Activated CD8-positive, alpha-beta memory T cell treated with anti-CD3 and anti-CD28 coated beads for 36 hours (primary cell): ENCODE measurements around the gene DDX46. TPM values are rescaled to one million over a fixed set of nuclear protein-coding genes. Genes with fewer than 3 reads are reported as not detected.
"Not testable (repeated sequence)": the region's sequence is repeated elsewhere in the genome, so short reads cannot be mapped to it uniquely, and the experiment has no call there.

ENCODE experiments used
- CTCF ChIA-PET: fragments of 350-600 bp; sonication (Branson Sonifier 250); formaldehyde crosslinking; loops from one replicate; lab custom pipeline; 2021; ENCODE audit warnings: antibody characterized with exemption; lab: Charles Lee
- POLR2A ChIA-PET: fragments of 350-600 bp; sonication (Branson Sonifier 250); formaldehyde crosslinking; loops from one replicate; lab custom pipeline; 2021; ENCODE audit warnings: antibody characterized with exemption; lab: Charles Lee
- total RNA-seq, 2 experiments: library from RNA; stranded (reverse); gene quantifications; one replicate each; pipeline ENCODE4 v1.2.3, GENCODE V29; 2021

The DDX46 gene
- total RNA-seq, result 10 to 100 TPM; 80.4 to 81.7 TPM

DNA sequence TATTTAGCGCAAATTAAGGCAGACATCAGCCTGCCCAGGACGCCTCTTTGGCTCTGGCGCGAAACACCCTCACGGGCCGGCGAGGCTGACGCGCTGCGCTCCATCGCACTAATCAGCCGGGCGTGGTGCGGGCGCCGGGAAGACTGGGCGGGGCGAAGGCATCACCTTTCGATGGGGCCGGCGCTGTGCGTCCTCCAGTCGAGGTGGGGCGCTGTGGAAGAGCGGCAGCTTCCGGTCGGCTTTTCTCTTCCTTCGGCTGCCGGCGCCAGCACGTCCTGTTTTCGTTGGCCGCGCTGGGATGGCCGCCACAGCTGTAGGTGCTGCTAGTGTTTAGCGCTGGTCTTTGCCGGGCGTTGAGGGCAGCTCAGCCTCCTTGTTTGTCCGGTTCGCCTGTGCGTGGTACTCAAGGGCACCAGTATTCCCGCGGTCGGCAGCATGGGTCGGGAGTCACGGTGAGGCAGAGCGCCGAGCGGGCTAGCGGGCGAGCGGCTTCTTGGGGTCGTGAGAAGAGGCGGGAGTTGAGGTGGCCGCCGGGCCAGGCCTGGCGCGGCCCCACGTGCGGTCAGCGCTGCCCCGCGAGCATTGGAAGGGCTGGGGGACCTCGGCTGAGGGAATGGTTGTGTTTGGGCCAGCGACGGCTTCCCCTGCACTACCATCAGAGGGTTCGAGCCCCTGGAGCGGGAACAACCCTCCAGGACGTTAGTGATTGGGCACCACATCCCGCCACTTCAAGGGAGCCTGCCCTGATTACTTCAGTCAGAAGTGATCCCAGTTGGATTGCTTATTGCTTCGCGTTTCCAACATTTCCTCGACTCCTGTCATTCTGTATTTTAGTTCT, at the start of gene DDX46:
DDX46 (plus strand) TSS at position 276 of the 838 bp plus-strand sequence; CDS start at position 436, 160 bp downstream.
- ChIA-PET POLR2A (interaction anchor here (0.6 to 3.0 kb wide), 4 partner anchors 19 to 1796 kb away, joined by 4 to 18 read pairs (median 6); partner anchors contain the start of genes CAMLG, PCBD2 and TXNDC15), CTCF (interaction anchor here (1.3 to 4.0 kb wide), 4 partner anchors 20 to 146 kb away, joined by 4 to 20 read pairs (median 6); partner anchors contain the start of genes CAMLG and PCBD2)

DNA sequence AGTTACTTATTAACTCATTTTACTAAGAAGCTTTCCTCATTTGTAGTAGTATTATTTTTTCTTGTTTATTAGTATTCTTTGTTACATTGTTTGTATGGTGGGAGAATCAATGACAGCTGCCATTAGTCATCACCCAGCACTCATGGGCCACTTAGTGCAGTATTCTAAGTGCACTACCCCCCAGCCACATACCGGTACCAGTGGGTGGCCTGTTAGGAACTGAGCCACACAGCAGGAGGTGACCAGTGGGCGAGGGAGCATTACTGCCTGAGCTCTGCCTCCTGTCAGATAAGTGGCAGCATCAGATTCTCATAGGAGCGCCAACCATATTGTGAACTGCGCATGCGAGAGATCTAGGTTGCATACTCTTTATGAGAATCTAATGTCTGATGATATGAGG, 44.5 kb upstream of the DDX46 start:
- ChIA-PET CTCF (interaction anchor here (0.6 to 0.8 kb wide), 2 partner anchors 24 to 530 kb away, joined by 3 read pairs; no protein-coding TSS in a partner anchor), POLR2A (no interaction called here)

GRCh38 chr5:134714541-134714940, 44.0 kb upstream of the DDX46 start:
- POLR2A ChIA-PET, result no interaction called here
- CTCF ChIA-PET, result interaction anchor here (0.8 kb wide), 1 partner anchor 531 kb away, joined by 3 read pairs; no protein-coding TSS in a partner anchor

- POLR2A ChIA-PET, CTCF ChIA-PET: not testable (repeated sequence)
Observed at GRCh38 chr5:134715466-134715865, 43.1 kb upstream of the DDX46 start.

- POLR2A ChIA-PET, result no interaction called here
Observed at GRCh38 chr5:134724872-134725271, 33.7 kb upstream of the DDX46 start.

GRCh38 chr5:134732819-134733218, 25.8 kb upstream of the DDX46 start:
- ChIA-PET CTCF (interaction anchor here (0.6 kb wide), 1 partner anchor 34 kb away, joined by 3 read pairs; no protein-coding TSS in a partner anchor), POLR2A (no interaction called here)

More at GRCh38 chr5:134724872-134725271, 33.7 kb upstream of the DDX46 start:
- CTCF ChIA-PET, result interaction anchor here (1.6 kb wide), 1 partner anchor 13 kb away, joined by 4 read pairs; the partner anchor contains the start of gene CAMLG

- ChIA-PET CTCF (interaction anchor here (0.8 to 1.4 kb wide), 3 partner anchors 22 to 171 kb away, joined by 3 to 5 read pairs (median 3); partner anchors contain the start of gene PCBD2), POLR2A (interaction anchor here (0.5 kb wide), 1 partner anchor 13 kb away, joined by 5 read pairs; no protein-coding TSS in a partner anchor)
Observed at GRCh38 chr5:134735243-134735642, 23.3 kb upstream of the DDX46 start.

DNA sequence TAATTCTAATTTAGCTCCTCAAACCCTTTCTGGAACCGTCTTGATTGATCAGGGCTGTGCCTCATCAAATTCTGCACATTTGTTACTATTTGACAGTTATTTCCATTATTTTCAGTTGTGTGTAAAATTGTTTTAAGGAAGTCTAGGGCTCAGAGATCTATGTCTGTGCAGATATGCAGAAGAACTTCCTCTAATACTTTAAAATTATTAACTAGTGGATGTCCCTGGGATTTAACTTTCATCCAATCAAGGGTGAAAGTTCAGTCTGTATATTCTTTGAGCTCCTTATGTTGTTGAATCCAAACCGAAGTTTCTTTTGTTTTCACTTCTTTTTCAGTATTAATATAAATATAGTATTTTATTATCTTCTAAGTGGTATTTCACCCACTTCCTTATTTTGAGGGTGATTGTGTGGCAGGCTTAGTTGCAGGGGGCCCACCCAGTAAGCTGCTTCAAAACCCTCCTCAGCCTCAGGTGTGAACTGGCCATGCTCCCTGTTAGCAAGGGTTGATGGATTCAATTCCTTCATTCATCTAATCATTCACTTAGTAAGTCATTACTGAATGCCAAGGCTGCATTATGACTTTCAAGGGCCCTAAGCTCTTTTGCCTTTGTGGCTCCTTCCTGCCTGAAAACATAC, 22.3 kb upstream of the DDX46 start:
- ChIA-PET POLR2A (no interaction called here), CTCF (interaction anchor here (0.8 to 1.4 kb wide), 2 partner anchors 23 to 168 kb away, joined by 3 to 5 read pairs; partner anchors contain the start of gene PCBD2)

DNA sequence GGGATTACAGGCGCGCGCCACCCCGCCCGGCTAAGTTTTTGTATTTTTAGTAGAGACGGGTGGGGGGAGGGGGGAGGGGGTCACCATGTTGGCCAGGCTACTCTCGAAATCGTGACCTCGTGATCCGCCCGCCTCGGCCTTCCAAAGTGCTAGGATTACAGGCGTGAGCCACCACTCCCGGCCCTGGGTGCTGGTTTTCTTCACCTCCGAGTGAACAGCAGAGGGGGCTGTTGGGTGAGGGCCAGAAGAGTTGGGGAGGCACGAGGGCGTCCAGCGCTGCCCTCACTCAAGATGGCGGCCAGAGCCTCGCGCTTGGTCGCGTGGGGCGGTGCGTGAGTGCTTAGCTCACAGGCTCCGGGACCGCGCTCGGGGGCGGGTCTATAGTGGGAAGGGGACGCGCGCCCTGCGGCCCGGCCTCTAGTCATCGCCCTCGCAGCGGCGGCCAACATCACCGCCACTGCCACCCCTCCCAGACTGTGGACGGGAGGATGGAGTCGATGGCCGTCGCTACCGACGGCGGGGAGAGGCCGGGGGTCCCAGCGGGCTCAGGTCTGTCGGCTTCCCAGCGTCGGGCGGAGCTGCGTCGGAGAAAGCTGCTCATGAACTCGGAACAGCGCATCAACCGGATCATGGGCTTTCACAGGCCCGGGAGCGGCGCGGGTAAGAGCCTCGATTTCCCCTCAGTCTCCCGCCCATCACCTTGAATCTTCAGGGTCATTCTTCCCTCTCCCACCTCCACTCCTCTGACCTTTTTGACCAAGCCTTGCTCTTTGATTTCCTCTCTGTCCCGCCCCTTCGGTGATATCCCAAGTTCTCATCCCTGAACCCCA, 20.2 kb upstream of the DDX46 start, which contains the start of gene CAMLG:
CAMLG (plus strand) TSS at position 416 of the 830 bp plus-strand sequence; CDS start at position 489, 73 bp downstream.
- POLR2A ChIA-PET, result interaction anchor here (0.7 to 3.0 kb wide), 8 partner anchors 19 to 516 kb away, joined by 3 to 18 read pairs (median 7); partner anchors contain the start of genes C5orf24, DDX46, PCBD2 and TXNDC15
- CTCF ChIA-PET, result interaction anchor here (0.5 to 3.0 kb wide), 14 partner anchors 9 to 621 kb away, joined by 3 to 20 read pairs (median 3); partner anchors contain the start of genes DDX46, PCBD2, SAR1B and SEC24A

DNA sequence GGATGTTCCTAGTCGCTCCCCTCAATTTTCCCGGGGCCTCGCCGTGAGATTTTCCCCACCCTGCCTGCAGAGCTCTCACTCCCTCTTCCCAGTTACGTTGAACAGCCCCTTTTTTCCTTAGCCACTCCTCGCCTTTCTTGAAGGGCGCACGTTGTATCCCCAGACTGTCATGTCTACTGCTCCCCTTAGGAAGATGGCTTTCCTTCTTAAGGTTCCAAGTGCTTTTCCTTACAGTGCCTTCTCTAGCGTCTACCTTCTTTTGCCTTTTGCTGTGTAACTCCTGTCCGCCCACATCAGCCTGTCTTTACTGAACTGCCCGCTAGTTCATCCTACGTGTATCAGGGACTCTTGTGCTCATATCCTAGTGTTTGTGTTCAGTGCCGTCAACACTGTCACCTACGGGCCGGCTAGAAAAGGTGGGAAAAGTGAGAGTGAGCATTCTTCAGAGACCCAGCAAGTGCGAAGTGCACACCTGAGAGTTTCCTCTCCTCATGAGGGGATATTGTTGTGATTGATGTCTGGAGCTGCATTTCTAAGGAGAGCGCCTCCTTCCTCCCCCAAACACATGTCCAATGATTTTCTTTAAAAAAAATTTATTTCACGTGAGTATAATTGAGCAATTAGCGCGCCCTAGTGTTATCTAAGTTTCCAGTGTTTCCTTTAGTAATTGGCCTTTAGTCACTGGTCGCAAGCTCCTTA, 19.5 kb upstream of the DDX46 start:
- CTCF ChIA-PET, result interaction anchor here (0.5 to 3.0 kb wide), 12 partner anchors 9 to 166 kb away, joined by 3 to 20 read pairs (median 4); partner anchors contain the start of genes DDX46, PCBD2, SAR1B and SEC24A
- POLR2A ChIA-PET, result interaction anchor here (1.0 to 3.0 kb wide), 7 partner anchors 18 to 517 kb away, joined by 3 to 18 read pairs (median 9); partner anchors contain the start of genes C5orf24, DDX46, PCBD2 and TXNDC15

- POLR2A ChIA-PET, result no interaction called here
- CTCF ChIA-PET, result no interaction called here
Observed at GRCh38 chr5:134741052-134741451, 17.5 kb upstream of the DDX46 start.

GRCh38 chr5:134742134-134742533, 16.4 kb upstream of the DDX46 start:
- ChIA-PET CTCF (no interaction called here), POLR2A (no interaction called here)

- POLR2A ChIA-PET, result no interaction called here
- CTCF ChIA-PET, result interaction anchor here (1.4 kb wide), 1 partner anchor 155 kb away, joined by 8 read pairs; the partner anchor contains the start of gene PCBD2
Observed at GRCh38 chr5:134749415-134749814, 9.2 kb upstream of the DDX46 start.

DNA sequence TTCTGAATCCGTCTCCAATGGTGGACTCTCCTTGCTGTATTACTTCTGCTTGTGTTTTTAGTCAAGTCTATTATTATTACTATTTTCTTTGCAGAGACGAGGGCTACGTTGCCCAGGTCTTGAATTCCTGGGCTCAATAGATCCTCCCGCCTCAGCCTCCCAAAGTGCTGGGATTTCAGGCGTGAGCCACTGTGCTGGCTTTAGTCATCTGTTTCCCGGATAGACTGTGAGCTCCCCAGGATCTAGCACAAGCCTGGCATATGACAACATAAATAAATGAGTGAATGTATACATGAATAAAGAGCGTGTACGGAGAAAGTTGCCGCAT, 439 bp upstream of the DDX46 start:
- POLR2A ChIA-PET, result interaction anchor here (0.6 to 3.0 kb wide), 5 partner anchors 19 to 1795 kb away, joined by 4 to 18 read pairs (median 5); partner anchors contain the start of genes CAMLG, PCBD2 and TXNDC15

DNA sequence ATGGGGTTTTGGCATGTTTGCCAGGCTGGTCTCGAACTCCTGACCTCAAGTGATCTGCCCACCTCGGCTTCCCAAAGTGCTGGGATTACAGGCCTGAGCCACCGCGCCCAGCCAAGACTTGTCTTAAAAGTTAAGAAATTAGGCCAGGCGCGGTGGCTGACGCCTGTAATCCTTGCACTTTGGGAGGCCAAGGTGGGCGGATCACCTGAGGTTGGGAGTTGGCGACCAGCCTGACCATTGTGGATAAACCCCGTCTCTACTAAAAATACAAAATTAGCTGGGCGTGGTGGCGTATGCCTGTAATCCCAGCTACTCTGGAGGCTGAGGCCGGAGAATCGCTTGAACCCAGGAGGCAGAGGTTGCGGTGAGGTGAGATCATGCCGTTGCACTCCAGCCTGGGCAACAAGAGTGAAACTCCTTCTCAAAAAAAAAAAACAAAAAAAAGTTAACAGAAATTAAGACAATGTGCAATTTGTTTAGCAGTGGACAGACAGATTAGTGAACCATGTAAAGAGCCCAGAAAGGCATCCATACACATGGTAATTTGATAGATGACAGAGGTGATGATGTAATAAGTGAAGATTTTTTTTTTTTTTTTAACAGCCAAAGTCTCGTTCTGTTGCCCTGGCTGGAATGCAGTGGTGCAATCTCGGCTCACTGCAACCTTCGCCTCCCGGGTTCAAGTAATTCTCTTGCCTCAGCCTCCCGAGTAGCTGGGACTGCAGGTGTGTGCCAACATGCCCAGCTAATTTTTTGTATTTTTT, 9.1 kb downstream of the DDX46 start:
- CTCF ChIA-PET, POLR2A ChIA-PET: not testable (repeated sequence)

More for the DNA sequence above, 439 bp upstream of the DDX46 start:
- CTCF ChIA-PET, result interaction anchor here (0.6 to 4.0 kb wide), 4 partner anchors 19 to 195 kb away, joined by 3 to 20 read pairs (median 4); partner anchors contain the start of genes CAMLG and PCBD2

DNA sequence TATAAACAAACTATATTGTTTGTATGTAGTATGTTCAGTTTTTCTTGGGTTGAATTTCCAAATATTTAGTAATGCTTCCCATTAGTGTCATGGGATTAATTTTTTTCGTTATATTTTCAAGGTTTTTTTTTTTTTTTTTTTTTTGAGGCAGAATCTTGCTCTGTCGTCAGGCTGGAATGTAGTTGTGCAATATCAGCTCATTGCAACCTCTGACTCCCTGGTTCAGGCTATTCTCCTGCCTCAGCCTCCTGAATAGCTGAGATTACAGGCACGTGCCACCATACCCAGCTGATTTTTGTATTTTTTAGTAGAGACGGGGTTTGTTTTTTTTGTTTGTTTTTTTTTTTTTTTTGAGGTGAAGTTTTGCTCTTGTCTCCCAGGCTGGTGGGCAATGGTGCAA, 10.6 kb downstream of the DDX46 start:
- POLR2A ChIA-PET, result no interaction called here
- CTCF ChIA-PET, result no interaction called here
